ENCODE measurements around the gene TMEM158.

DNA sequence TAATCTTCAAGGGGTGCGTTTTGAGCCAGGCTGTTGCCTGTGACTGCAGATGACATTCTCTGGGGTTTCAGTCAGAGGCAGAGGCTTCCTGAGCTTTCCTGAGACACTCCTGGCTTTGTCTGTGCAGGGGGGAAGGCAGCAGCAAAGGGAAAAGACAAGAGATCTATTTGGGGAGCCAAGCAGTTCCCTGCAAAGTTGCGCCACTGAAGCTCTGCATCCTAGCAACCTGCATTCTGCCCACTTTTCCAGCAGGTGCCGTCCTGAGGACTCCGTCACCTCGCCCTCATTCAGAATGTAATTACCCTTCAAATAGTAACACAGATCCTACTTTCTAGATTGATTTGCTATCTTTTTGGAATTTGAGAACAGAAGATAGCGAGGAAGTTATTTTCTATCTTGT, 1.9 kb upstream of the TMEM158 start:
- TF ChIP-seq SUZ12 (IDR thresholded peaks at IDR 0.05) (no peak), BHLHE40 (IDR thresholded peaks at IDR 0.05; ENCODE audit: borderline replicate concordance) (no peak), CTBP1 (IDR thresholded peaks at IDR 0.05; ENCODE audit: borderline replicate concordance) (no peak), ZNF384 (IDR thresholded peaks at IDR 0.05) (no peak), SP1 (IDR thresholded peaks at IDR 0.05) (no peak)

Measured in HEK293T (cell line).